GM18867 (cell line): ENCODE measurements around the gene DNMT3L.

Experiments used
- ATAC-seq: cut with Tn5 transposase; IDR thresholded peaks from one replicate; pipeline ENCODE4 v1.9.1; 2021; ENCODE audit warnings: mild to moderate bottlenecking, moderate library complexity; ENCODE audit not compliant: unreplicated experiment

Gene DNMT3L

DNA sequence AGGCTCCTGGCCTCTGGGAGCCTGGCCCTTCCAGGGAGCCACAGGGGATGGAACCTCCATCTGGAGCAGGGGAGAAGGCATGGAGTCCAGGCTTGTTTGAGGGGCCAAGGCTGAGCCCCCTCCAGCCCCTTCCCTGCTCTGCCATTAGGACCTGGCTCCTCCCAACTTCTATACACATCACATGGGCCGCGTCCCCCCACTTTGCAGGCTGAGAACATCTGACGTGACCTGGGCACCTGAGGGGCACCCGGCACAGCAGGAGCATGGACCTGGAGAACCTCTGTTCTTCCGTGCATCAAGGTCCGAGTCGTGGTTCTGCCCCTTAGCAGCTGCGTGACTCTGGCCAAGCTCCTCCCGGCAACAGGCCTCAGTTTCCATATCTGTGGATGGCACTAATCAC is 20.1 kb upstream of the DNMT3L start:
- no peak for ATAC-seq

DNA sequence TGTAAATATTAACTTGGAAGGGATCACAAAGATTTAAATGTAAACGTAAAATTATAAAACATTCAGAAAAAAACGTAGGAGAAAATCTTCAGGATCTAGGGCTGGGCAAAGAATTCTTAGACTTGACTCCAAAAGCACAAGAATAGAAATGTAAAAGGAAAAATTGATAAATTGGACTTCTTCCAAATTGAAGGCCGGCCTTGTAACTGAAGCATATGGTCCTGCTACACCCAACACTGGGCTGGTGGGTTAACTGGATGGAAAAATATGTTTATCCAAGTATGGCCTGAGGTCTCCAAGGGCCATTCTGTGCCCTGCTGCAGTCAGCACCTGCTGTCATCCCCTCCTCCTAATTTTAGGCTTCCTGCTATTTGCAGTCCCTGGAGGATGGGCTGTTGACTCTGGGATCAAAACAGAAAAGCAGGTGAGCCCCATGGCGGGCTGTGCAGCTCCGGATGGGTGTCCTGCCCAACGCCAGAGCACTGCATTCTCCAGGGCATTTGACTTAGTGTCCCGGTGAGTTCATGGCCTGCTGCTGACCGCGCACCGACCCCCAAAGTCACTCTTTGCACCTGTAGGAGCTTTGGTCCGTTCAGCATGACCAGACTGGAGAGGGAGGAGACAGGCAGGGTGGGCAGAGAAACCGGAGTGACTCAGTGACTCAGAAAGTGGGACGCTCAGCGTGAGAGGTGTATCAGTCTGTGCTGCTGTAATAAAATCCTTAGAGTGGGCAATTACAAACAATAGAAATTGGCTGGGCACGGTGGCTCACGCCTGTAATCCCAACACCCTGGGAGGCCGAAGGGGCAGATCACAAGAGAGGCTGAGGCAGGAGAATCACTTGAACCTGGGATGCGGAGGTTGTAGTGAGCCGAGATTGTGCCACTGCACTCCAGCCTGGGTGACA is 17.9 kb upstream of the DNMT3L start:
- no peak for ATAC-seq

DNA sequence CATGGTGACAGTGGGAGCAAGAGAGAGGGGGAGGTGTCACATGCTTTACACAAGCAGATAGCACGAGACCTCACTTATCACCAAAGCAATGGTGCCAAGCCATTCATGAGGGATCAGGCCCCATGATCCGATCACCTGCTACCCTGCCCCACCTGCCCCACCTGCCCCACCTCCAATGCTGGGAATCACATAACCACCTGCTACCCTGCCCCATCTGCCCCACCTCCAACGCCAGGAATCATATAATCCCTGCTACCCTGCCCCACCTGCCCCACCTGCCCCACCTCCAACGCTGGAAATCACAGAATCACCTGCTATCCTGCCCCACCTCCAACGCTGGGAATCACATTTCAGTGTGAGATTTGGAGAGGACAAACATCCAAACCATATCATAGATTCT is 13.3 kb upstream of the DNMT3L start:
- ATAC-seq = no peak

DNA sequence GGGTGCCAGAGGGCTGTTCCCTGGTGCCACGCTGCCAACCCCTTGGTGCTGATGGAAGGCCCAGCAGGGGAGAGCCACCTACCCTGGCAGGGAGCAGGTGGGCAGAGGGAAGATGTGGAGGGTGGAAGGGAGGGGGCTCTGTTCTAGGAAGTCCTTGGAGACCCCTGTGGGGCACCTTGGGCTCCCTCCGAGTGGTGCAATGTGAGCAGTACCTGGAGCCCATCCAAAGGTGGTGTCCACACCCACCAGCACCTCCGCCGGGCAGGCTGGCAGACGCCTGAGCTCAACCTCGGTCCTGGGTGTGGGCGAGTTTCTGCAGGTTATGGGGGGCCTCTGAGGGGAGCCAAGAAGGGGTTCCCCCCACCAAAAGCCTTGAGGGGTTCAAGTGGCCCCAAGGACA is 11.3 kb upstream of the DNMT3L start:
- no peak for ATAC-seq

DNA sequence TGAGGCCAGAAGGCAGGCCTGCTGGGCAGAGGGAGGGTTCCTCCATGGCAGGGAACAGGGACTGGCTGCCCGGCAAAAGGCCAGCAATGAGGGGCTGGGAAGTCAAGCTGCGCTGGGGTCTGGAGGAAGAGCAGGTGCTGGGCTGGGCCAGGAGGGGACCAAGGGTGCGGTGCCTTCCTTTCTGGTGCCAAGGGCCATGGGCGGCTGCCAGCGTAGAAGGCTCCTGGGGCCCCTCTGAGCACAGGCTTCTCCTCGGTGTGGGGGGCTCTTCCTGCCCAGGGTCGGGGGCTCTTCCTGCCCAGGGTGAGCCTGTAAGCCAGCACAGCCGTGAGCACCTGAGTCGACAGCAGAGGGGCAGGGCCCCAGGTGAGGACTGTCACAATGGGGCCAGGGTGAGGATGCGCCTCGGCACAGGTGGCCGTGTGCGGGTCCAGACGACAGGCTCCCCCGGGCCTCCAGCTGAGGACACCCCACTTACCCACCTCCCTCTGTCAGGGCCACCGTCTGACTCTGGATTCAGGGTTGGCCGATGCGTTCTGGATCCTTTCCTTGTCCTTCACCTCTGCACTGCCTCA is 10.7 kb upstream of the DNMT3L start:
- no peak for ATAC-seq

DNA sequence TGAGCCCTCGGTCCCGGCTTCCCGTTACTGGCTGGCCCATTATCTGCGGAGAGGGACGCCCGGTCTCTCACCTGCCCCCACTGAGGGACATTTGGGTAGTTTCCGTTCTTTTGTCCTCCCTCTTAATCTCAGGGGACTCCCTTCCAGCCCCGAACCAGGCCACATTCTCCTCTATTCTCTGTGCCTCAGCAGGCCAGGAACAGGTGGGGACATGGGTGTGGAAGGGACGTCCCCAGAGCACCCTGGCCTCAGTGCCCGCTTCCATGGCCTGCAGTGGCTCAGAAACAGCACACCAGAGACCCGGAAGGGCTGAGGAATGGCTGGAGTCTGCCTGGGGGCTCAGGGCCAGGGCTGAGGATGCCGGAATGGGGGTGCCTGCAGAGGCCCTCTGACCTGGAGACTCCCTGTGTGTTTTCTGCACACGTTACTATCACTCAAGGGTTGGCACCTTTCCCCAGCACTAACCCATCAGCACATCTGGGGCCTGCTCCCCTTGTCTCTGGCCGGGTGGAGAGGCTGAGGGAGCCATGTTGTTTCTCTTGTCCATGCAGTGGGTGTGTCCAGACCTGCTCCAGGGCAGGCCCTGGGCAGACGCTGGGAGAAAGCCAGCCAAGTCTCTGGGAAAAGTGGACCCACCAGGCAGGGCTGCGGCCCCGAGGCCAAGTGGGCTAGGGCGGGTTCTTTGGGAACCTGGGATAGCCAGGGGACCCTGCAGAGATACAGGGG is 10.0 kb upstream of the DNMT3L start:
- ATAC-seq = no peak

DNA sequence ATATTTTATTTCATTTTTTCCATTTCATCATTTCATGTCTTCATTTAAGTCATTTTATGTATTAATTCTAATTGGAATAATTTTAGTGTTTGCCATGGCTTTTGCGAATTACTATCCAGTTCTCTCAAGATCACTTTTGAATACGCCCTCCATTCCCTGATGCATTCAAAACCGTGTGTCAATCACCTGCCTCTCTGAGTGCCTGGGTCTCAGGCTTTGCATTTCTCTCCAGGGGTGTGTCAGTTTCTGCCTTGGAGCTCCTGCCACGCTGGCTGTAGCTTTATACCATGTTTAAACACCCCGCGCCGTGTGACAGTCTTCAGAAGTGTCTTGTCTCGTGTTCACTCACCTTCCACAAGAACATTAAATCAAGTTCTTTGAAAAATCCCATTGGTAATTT is 7.4 kb upstream of the DNMT3L start:
- ATAC-seq = no peak

DNA sequence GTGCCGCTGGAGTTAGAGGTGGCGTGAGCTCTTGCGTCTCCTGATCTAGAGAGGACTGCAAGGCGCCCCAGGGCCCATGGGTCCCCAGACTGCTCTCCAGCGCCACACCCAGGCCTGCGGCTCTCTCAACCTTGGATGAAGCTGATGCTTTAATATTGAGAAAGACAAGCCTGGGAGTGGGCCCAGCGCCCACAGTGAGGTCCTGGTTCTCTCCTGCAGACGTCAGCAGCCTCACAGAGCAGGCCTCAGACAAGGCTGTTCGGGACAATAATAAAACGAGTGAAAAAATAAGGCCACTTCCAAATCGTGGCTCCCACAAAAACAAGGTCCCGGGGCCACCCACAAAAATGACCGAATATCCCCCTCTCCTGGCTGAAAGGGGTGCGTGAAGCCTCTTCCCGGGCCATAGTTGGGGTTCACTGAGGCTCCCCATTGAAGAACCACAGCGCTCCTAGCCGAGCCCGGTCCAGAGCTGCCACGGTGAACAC is 6.0 kb upstream of the DNMT3L start:
- ATAC-seq = no peak

DNA sequence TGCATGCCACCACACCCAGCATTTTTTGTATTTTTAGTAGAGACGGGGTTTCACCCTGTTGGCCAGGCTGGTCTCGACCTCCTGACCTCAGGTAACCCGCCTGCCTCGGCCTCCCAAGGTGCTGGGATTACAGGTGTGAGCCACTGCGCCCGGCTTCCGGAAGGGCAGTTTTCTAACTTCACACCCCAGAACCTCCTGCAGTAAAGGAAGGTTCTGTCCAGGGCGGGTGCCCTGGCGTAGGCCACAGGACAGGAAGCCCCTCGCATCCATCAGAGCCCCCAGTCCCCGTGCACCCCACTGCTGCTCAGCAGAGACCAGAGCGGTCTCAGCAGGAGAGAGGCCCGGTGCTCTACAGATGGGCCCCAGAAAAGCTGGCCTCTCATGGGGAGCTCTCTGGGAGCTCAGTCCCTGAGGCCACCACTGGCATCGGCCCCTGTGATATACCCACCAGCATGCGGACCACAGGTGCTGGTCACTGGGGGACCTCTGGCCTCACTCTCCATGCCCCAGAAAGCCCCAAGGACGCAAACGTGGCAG is 4.1 kb upstream of the DNMT3L start:
- ATAC-seq = no peak

DNA sequence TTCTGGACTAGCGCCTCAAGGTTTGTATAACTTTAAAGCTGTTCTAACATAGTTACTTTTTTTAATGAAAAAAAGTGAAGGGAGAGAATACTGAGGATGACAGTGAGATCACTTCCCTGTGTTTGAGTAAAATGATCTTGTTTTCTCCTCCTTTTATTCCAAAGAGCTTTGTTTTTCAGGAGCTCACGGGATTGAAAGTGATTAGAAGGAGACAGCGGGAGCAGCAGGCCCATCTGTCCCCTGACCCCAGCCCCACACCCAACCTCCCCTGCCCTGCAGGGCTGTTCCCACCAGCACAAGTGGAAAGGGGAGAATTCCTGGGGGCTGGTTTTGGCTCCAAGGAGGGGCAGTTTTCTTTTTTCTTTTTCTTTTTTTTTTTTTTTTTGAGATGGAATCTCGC is 2.1 kb upstream of the DNMT3L start:
- no peak for ATAC-seq

DNA sequence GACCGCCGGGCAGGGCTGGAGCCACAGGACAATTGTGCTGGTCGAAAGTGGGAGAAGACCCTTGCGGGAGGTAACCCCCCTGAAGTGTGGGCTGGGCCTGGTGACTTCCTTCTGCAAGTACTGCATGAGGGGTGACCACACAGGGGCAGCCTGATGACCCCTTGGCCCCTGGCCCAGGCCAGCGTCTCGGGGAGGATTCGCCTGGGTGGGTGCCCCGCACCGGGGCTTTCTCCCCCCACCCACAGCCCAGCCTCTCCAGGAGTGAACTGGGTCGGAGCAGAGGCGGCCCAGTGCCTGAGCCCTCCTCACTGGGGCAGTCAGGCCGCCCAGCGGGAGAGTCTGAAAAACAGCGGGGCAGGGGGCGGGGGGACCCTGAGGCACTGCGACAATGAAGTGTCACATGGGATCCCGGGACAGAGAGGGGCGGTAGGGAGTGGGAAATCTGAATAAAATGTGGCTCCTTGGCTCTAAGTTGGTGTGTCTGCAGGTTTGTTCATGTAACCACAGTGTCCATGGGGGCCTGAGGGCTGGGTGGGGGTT is 1.6 kb upstream of the DNMT3L start:
- ATAC-seq = no peak

DNA sequence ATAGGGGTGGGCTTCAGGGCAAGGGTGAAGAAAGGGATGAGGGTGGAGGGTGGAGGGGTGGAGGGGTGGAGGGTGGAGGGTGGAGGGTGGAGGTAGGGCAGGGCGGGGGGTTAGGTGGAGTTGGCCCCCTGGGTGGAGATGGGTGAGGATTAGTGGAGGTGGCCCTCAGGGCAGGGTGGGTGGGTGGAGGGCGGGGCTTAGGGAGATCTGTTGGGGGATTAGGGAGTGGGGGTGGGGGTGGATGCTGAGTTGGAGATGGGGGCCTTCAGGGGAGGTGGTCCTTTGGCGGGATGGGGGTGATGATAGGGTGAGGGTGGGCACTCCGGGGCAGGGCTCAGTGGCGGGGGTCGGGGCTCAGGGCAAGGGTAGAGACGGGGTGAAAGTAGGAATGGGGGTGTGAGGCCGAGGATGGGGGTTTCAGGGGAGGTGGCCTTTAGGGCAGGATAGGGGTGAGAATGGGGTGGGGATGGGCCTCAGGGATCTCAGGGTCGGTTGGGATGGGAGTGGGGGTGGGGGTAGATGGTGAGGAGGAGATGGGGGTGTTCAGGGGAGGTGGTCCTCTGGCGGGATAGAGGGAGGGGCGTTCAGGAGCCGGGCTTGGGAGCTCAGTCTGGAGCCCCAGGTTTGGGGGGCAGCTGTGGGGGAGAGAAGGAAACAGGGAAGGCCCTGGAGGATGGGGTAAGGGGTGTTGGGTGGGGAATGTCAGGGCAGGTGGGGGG is 800 bp upstream of the DNMT3L start:
- ATAC-seq = no peak

DNA sequence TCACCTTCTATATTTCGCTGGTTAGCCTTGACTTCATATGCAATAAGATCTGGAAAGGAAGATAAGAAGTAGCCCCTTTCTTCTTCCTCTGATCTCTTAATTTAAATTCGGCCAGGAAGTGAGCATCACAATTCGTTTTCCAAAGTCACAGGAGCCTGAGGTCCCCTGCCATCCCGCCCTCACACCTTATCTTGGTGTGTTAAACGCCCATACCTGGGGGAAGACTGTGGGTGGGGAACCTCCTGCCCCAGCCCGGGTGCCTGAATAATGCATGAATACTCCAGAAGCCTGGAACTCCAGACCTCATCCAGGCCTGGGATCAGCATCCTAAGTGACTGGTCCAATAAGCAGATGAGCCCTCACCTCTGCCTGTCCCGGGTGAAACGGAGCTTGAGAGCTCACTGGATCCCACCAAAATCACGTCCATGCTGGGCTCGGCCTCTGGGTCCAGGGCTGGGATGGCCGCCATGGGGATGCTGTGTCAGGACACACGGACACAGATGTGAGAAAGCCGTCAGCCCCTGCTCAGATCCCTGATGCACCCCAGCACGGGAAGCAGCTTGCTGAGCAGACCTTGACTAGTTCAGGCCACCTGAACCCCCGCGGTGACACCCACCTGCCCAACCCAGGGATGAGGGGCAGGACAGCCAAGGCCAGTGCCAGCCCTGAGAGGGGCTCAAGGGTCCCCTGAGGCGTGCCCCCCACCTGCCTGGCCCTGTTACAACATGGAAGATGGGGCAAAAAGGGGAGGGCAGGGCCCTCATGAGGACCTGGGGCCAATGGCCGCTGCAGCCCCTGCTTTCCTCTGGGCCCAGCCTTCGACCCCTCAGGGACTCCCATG is 686 bp downstream of the DNMT3L start:
- ATAC-seq = no peak

DNA sequence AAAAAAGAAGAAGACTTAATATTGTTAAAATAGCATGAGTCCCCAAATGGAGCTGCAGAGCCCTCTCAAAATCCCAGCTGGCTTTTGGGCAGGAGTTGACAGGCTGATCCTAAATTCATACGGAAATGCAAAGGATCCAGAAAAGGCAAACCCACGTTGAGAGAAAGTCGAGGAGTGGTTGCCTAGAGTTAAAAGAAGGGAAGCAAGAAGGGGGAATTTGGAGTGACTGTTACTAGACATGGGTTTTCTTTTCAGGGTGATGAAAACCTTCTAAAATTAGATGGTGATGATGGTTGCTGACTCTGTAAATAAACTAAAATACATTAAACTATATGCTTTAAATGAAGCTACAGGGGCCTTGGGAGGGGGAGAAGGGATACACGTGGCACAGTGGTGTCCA is 1.6 kb downstream of the DNMT3L start:
- ATAC-seq = no peak

DNA sequence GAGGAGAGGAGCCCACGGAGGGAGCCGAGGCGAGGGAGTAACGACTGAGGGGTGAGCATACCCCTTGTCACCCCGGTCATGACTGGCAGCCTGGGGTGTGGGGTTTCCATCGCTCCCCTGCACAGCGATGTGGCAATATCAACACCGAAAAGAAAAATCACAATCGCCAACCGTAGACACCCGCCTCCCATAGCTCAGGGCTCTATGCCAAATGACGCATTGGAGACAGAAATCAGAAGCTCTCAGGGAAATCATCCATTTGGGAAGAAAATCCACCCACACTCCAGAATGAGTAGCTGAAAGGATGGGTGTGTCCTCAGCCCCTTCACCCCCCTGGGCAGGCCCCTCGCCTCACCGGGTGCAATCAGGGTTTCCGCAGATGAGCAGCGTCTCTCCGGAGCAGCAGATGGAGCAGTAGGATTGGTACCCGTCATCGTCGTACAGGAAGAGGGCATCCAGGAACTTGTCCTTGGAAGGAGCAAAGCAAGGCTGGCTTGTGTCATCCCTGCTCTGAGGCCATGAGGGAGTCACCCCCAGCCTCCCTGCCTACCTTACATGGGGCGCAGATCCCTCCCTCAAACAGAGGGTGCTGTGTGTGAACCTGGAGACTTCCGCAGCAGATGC is 2.5 kb downstream of the DNMT3L start:
- no peak for ATAC-seq

DNA sequence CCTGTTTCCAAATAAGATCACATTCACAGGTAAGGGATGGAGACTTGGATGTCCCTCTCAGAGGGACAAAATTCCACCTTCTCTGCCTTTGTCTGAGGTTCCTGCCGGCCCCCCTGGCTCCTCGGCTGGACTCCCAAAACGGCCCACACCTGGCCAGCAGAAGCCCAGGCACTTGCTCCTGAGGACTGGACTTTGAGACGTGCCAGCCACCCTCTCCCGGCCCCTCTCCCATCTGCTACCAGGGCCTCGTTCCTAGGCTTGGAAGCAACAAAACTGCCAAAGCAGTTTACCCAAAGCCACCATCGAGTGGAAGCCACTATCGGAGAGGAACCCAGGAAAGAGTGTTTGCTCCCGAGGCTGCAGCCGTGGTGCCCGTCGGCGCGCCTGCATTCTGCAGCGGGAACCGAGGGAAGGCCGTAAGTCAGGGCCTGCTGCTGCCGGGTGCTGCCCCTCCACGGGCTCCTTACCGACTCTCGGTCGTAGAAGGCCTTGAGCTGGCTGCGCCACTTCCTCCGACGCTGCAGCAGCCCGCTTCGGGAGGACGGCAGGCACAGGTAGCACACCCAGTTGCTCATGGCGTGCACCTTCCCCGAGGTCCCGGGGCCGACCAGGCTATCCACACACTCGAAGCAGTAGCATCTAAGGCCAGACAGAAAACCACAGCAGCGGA is 3.5 kb downstream of the DNMT3L start:
- ATAC-seq = no peak

DNA sequence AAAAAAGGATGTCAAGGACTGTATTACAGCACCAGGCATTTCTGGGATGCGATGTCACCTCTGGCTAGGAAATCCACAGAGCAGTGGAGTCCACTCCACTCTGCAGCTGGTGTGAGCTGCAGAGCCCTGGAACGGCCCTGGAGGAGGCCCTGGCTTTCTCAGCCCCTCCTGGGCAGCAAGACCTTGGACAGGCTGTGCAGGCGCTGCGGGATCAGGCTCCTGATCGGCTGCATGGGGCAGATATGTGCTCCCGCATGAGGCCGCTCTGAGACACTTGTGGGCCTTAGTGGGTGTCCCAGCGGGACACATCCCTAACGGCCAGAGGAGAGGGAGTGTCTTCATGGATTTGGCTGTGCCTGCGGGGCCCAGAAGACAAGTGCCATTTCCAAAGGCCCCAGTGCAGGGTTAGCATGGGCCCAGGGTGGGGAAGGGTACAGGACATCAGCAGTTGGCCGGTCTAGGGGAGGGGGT is 6.2 kb downstream of the DNMT3L start:
- no peak for ATAC-seq

DNA sequence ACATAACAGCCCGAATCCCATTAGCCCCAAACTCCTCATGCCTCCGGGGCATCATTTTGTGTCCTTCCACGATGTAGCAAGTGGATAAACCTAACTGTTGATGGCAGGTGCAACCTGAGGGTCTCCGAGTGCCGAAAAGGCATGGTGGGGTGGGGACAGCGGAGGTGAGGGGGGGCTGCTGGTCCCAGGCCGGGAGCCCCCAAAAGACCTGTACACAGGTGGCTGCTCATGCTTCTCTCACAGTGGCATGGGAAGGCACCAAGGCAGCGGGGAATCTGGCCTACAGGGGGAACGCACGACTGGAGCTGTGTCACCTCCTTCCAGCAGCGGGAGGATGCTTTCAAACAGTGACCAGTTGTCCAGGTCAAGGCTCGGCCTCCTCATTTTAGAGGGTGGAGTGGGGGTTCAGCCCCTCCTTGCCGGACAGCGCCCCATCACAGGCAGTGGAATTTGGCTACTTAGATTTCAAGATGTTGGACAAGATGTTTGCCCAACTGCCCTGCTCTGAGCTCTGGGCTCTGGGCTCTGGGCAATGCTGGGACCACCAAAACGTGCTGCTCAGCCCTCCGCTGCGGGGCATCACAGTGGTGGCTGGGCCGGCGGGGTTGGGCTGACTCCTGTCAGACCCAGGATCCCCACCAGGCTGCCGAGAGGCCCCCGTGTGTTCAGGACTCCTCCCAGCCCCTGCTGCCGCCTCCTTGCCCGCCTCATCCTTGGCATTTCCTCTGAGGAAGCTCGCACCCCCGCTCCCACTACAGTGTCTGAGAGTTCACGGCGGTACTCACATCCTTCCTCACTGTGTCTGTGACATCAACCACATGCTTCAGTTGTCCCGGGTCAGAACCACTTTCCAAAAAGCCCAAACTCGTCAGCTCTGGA is 7.6 kb downstream of the DNMT3L start:
- ATAC-seq = no peak
